Epithelial cell of esophagus (primary cell): ENCODE data around the gene FBXL12.
A peak's percentile ranks its signal among the peaks of the same experiment; 100 is the strongest.
"Not testable (repeated sequence)": the region's sequence is repeated elsewhere in the genome, so short reads cannot be mapped to it uniquely, and the experiment has no call there.

Source experiments
- DNase-seq: peaks from one replicate; pipeline ENCODE4 v3.0.0; 2010; ENCODE audit warnings: low read depth
- H3K4me3 ChIP-seq: 2 replicates; pipeline ENCODE4 v1.5.1; 2011; ENCODE audit warnings: mild to moderate bottlenecking, low read length, control low read depth
- TF ChIP-seq, protein P1 (sequence below): IDR thresholded peaks from 2 replicates; pipeline ENCODE4 v1.5.1; 2011; ENCODE audit warnings: low read depth, mild to moderate bottlenecking, low read length, control low read depth, inconsistent platforms; ENCODE audit not compliant: insufficient read depth; ENCODE audit errors: missing control alignments

FBXL12 gene

DNA sequence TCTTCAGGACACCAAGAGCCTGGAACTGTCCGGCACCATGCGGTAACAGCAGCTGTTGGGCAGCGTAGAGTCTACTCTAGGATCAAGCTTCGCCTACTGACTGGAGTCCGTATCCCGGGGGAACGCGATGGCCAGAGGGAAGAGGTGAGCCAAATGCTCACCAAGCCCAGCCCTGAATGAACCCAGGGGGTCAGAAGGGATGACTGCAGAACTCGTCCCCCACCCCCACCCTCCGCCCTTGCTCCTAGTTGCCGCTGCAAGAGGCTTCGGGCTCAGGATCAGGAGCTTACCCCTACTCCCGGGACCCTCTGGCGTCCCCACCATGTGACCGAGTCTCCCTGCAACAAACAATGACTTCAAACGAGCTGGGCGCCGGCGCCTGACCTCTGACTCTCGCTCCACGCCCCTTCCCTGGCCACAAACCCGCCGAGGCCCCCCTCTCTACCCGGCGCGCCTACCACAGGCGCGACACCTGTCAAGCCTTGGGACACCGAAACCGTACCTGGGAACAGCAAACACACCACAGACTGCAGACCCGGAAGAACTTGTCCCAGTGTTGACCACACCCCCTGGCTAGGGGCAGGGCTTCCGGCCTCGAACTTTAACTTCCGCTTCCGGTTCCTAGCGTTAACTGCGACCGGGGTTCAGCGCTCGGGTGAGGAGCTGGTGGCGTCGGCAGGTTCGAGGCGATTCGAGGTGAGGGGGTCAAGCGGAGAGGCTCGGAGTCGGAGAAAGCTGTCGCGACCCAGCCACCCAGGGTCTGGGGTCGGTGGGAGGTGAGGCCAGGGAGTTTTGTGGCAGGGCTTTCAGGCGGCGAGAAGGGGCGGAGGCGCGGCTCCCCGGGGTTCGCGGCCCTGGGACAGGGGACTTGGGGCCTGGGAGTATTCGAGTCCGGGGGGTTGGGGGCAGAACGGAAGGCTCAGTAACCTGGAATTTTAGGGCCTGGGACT, 8.7 kb upstream of the FBXL12 start, which contains the start of gene UBL5:
Gene UBL5 (plus strand): TSS at position 630 of the 950 bp plus-strand sequence. CDS start 420 bp downstream, outside the sequence.
- peak; percentile 95 for DNase-seq
- TF ChIP-seq, protein P1, sequence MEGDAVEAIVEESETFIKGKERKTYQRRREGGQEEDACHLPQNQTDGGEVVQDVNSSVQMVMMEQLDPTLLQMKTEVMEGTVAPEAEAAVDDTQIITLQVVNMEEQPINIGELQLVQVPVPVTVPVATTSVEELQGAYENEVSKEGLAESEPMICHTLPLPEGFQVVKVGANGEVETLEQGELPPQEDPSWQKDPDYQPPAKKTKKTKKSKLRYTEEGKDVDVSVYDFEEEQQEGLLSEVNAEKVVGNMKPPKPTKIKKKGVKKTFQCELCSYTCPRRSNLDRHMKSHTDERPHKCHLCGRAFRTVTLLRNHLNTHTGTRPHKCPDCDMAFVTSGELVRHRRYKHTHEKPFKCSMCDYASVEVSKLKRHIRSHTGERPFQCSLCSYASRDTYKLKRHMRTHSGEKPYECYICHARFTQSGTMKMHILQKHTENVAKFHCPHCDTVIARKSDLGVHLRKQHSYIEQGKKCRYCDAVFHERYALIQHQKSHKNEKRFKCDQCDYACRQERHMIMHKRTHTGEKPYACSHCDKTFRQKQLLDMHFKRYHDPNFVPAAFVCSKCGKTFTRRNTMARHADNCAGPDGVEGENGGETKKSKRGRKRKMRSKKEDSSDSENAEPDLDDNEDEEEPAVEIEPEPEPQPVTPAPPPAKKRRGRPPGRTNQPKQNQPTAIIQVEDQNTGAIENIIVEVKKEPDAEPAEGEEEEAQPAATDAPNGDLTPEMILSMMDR: no peak
- H3K4me3 ChIP-seq: peak within 1 kb of the TSS; percentile 88

DNA sequence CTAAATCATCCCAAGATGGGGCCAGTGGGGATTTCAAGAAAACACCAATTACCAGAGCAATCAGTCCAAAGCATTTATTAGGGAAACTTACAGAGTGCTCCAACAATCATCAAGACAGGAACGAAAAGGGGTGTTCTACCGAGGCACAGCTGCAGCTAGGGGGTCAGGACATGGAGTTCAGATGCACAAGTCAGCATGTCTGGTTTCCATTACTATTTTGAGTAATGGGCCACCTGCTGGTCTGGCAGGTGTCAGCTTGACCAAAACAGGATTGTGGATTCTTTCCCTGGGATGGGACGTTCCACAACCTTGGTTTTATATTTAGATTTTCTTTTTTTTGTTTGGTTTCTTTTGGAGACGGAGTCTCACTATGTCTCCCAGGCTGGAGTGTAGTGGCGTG, 4.9 kb upstream of the FBXL12 start:
- no peak overlapping the region for H3K4me3 ChIP-seq
- TF ChIP-seq, protein P1: no peak
- no peak for DNase-seq

DNA sequence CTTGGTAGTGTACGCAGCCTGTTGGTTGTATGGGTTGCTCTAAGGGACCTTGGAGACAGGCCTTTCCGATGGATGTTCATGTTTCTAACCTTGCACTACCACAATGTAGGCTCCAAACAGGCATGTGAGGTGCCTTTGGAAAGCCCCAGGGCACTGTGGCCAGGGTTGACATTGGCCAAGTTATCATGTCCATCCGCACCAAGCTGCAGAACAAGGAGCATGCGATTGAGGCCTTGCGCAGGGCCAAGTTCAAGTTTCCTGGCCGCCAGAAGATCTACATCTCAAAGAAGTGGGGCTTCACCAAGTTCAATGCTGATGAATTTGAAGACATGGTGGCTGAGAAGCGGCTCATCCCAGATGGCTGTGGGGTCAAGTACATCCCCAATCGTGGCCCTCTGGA, 1.2 kb upstream of the FBXL12 start:
- not testable (repeated sequence) for DNase-seq, H3K4me3 ChIP-seq

DNA sequence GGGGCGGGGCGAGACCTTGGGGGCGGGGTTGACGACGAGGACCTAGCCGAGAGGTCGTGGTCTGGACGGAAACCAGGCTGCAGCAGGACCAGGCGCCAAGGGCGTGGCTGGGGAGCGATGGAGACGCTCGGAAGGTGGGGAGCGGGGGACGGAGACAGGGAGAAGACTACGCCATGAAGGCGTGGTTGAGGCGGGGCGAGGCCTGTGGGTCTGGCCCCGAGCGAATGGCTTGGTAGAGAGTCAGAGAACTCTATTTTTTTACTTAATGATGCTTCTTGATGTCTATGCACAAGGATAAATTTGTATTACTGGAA, 674 bp upstream of the FBXL12 start:
- TF ChIP-seq, protein P1: no peak
- peak overlapping the region; percentile 41 for H3K4me3 ChIP-seq
- DNase-seq: no peak

DNA sequence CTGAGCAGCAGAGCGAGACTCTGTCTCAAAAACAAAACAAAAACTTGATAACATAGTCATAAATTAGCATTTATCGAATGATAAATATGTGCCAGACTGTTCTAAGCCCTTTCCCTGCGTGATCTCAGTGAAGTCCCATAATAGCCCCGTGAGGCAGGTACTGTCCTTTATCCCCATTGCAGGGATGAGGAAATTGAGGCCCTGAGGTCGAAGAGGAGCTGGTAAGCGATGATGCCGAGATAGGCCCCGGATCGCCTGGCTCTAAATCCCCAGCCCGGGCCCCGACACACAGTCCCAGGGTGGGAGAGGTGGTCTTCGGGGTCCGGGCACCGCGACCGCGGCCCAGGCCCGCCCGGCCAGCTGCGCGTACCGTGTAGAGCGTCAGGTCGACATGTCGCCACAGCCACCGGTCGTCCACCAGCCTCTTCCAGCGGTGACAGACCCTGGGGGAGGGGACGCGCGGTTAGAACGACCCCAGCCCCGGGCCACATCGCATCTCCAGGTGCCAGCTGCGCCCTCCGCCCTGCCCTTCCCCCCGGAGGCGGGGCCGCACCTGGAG, 625 bp downstream of the FBXL12 start:
- TF ChIP-seq, protein P1: no peak
- no peak for DNase-seq
- peak overlapping the region; percentile 95 for H3K4me3 ChIP-seq

DNA sequence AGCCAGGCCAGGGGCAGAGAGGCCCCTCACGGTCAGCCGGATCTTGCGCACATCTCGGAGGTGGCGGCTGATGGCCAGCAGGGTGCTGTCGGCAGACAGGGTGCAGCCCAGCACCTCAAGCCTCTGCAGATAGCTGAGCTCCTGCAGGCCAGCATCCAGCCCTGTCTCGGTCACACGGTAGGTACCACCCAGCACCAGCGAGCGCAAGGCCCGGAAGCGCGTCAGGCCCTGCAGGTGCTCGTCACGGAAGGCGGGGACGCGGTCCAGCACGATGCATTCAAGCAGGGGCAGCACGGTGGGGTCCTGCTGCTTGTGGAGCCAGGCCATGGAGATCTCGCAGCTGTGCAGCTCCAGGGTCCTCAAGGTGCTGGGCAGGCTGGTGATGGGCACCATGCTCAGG, 7.7 kb downstream of the FBXL12 start:
- TF ChIP-seq, protein P1: no peak
- H3K4me3 ChIP-seq: no peak overlapping the region
- no peak for DNase-seq

DNA sequence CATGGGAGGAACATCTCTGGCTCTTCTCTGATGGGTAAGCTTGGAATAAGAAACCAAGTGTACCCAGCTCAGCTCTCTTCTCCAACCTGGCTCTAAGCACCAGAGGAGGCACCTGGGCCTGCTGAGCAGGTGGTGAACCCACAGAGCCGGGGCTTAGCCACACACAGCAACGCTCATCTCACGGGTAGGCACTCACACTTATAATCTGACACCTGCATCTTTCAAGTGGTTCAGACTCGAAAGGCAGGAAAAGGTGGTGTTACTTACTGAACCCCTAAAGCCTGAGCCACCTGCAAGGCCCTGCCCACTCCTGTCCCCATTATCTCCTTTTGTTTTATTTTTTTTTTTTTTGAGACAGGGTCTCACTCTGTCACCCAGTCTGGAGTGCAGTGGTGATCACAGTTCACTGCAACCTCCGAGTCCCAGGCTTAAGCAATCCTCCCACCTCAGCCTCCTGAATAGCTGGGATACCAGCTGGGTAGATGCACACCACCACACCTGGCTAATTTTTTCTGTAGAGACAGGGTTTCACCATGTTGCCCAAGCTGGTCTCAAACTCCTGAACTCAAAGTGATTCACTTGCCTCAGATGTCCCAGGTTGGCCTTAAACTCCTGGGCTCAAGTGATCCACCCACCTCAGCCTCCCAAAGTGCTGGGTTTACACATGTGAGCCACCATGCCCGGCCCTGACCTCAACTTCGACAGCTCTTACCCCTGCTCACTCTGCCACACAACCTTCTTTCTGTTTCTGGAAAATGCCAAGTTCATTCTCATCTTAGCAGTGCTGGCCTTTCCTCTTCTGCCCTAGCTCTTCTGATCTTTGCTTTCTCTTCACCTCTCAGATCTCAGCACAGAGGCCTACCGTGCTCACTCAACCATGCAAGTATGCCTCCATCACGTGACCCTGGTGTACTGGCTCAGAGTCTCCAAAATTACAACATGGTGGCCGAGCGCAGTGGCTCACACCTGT, 9.7 kb downstream of the FBXL12 start:
- TF ChIP-seq, protein P1: no peak
- H3K4me3 ChIP-seq: no peak overlapping the region
- no peak for DNase-seq
